A673 (cell line): ENCODE data around the gene INPP4A.

Experiments used
- CTCF ChIP-seq: fragments of 300-800, 200-600 bp; sonication (generic); conservative IDR thresholded peaks from 2 replicates; pipeline ENCODE4 v1.5.1; 2017; ENCODE audit warnings: low read depth, mild to moderate bottlenecking, antibody characterized with exemption, low read length, moderate library complexity, mixed read lengths
- EZH2 ChIP-seq: fragments of 200-600 bp; sonication (generic); IDR thresholded peaks from 2 replicates; pipeline ENCODE4 v1.6.1; 2017; ENCODE audit warnings: borderline replicate concordance, low read depth, mild to moderate bottlenecking, mixed read lengths, antibody characterized with exemption, low read length; ENCODE audit not compliant: poor library complexity, severe bottlenecking

DNA sequence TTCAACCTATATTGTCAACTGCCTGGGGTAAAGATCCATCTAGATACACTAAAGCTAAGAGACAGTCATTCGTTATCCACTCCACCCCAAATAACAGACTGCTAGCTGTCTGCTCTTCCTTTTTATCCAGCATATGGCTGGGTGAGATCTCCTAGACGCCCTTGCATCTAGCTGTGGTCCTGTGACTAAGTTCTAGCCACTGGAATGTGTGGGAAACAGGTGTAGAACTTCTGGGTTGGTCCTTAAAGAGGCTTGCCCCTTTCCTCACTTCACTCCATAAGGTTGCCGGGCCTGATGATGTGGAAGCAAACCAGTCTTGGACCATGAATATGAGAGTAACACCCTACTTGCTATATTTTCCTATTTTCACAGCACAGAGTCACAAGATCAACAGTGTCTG lies 160.4 kb downstream of the INPP4A start:
- TF ChIP-seq CTCF: no peak
- TF ChIP-seq EZH2: no peak
